Kidney epithelial cell (primary cell): ENCODE data around the gene DPH5. TPM values are rescaled to one million over a fixed set of nuclear protein-coding genes. Genes with fewer than 3 reads are reported as not detected.

ENCODE experiments used
- DNase-seq: peaks from one replicate; pipeline ENCODE4 v3.0.0-alpha.2; 2010; ENCODE audit warnings: low read depth
- H3K27me3 ChIP-seq: 2 replicates; pipeline ENCODE4 v1.6.0; 2011; ENCODE audit warnings: low read length; ENCODE audit not compliant: control insufficient read depth, insufficient read depth
- H3K36me3 ChIP-seq: 2 replicates; pipeline ENCODE4 v1.5.1; 2011; ENCODE audit warnings: low read length; ENCODE audit not compliant: control insufficient read depth, insufficient read depth
- H3K4me3 ChIP-seq: 2 replicates; pipeline ENCODE4 v1.5.1; 2011; ENCODE audit warnings: low read depth, mild to moderate bottlenecking, control low read depth, low read length
- total RNA-seq: library from RNA; depleted of rRNA; stranded (reverse); fragments of >200 nt; gene quantifications from 2 replicates; pipeline ENCODE4 v1.2.3, GENCODE V29; 2015
- TF ChIP-seq, protein P1 (sequence below): IDR thresholded peaks from 2 replicates; pipeline ENCODE4 v1.5.1; 2011; ENCODE audit warnings: mild to moderate bottlenecking, moderate library complexity, low read length, control low read depth, inconsistent platforms; ENCODE audit not compliant: insufficient read depth, poor library complexity, severe bottlenecking

Gene DPH5
- total RNA-seq, 1 donor from 2014 or later = 34.5 TPM

DNA sequence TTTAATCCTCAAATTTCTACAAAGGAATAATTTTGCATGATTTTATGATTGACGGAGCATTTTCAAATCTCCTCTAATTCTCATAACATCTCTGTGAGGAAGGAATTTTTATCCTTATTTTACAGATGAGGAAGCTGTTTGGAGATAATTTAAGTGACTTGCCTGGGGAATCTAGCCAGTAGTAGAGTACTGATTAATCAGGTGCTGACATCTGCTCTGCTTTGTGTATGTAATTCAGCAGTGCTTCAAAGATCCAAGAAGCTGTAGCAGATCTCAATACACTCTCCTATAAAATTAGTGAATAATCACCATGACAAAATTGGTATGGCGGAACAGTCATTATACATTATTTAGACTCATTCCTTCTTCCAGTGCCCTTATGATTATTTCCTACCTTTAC, 46.0 kb downstream of the DPH5 start:
- H3K4me3 ChIP-seq = no peak overlapping the region
- no peak for DNase-seq
- no peaks in the 10 kb centered on the region for H3K27me3 ChIP-seq
- TF ChIP-seq, protein P1, sequence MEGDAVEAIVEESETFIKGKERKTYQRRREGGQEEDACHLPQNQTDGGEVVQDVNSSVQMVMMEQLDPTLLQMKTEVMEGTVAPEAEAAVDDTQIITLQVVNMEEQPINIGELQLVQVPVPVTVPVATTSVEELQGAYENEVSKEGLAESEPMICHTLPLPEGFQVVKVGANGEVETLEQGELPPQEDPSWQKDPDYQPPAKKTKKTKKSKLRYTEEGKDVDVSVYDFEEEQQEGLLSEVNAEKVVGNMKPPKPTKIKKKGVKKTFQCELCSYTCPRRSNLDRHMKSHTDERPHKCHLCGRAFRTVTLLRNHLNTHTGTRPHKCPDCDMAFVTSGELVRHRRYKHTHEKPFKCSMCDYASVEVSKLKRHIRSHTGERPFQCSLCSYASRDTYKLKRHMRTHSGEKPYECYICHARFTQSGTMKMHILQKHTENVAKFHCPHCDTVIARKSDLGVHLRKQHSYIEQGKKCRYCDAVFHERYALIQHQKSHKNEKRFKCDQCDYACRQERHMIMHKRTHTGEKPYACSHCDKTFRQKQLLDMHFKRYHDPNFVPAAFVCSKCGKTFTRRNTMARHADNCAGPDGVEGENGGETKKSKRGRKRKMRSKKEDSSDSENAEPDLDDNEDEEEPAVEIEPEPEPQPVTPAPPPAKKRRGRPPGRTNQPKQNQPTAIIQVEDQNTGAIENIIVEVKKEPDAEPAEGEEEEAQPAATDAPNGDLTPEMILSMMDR = no peak
- H3K36me3 ChIP-seq = no peaks in the 10 kb centered on the region

DNA sequence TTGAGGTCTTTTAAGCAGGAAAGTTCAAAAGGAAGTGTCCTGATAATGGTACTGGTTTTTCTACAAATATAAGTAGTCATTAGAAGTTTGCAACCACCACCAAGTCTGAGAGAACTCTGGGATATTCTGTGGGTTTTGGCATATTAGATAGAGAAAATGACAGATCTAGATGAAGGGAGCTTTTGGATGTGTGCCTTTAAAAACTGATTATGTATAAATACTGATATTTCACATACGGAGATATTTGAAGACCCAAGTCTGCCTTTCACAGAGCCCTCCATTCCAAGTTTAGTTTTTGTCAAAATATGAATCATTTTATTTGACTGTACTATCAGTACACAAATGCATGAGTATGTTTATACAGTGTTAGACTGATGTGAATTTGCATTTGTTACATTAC, 48.6 kb downstream of the DPH5 start:
- TF ChIP-seq, protein P1 = no peak
- H3K27me3 ChIP-seq = no peaks in the 10 kb centered on the region
- H3K4me3 ChIP-seq = no peak overlapping the region
- no peak for DNase-seq
- H3K36me3 ChIP-seq = no peaks in the 10 kb centered on the region

DNA sequence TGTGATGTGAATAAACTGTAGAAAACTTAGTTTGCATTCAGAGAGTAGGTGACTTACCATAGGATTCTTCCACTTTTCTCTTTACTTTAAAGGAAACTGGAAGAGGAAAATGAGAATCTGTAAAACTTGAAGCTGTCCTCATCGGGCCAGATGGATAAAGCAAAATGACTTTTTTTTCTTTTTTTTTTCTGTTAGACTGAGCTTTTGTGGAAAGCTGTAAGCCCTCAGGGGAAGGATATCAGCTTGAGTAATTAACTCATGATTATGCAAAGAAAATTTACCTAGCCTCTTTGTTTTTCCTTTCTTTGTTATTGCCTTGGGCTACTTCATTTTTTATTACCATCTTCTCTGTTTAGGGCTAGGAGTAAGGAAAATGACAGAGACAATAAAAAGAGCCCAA, 53.4 kb downstream of the DPH5 start:
- DNase-seq = no peak
- Histone ChIP-seq H3K36me3 (no peaks in the 10 kb centered on the region), H3K27me3 (no peaks in the 10 kb centered on the region), H3K4me3 (no peak overlapping the region)
- TF ChIP-seq, protein P1 = no peak

DNA sequence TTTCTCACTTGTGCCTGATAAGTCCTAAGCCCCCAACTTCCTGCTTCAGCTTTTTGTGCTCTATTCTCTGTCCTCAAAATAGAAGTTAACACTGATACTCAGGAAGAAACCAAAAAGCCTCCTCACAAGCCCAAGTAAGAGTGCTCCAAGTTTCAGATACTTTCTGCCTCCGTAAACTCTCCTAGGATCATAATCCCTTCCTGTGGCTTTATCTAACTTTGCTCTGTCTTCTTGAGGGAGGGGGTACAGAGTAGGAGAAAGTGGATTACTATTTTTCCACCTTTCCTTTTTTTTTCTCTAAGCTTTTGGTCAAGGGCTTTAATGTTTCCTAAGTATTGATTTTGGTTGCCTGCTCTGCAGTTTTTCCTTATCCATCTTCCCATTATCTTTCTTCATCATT, 54.6 kb downstream of the DPH5 start:
- no peaks in the 10 kb centered on the region for H3K36me3 ChIP-seq
- H3K4me3 ChIP-seq = no peak overlapping the region
- no peaks in the 10 kb centered on the region for H3K27me3 ChIP-seq
- TF ChIP-seq, protein P1 = no peak
- DNase-seq = no peak

DNA sequence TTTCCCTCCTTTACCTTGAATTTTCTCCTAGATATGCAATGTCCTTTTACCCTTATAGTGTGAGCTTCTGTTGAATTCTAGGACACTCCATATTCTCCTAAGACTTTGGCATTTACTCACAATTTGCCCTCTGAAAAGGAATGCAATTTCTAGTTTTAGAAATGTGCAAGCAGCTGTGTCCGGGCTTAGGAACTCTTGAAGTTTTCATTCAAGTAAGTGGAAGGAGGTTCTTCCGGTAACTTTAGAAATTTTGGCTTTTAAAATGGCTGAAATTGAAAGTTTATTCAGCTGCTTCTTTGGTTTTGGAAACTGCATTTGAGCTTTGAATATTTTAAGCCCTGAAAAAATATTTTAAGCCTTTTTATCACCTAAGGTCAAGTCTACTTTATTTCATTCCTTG, 56.3 kb downstream of the DPH5 start:
- no peaks in the 10 kb centered on the region for H3K27me3 ChIP-seq
- TF ChIP-seq, protein P1 = no peak
- H3K36me3 ChIP-seq = no peaks in the 10 kb centered on the region
- DNase-seq = no peak
- H3K4me3 ChIP-seq = no peak overlapping the region

DNA sequence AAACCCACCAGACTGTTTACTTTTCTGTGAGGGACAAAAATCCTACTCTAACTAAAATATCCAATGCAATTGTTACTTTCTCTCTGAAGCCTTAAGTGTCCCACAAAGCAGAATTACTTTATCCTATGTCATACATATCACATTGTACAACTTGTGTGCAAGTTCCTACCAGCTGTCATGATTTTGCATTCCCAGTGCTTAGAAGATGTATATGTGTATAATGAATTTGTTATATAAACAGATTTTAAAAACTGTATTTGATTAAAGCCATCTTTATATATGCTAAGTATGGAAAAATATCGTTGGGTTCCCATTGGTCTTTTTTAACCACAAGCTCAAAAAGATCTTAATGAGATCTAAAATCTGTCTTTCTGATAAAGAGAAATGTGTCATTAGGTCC, 57.0 kb downstream of the DPH5 start:
- no peaks in the 10 kb centered on the region for H3K36me3 ChIP-seq
- no peaks in the 10 kb centered on the region for H3K27me3 ChIP-seq
- H3K4me3 ChIP-seq = no peak overlapping the region
- TF ChIP-seq, protein P1 = no peak
- DNase-seq = no peak
